ENCODE results near the gene CAPZB. TPM values are rescaled to one million over a fixed set of nuclear protein-coding genes. Genes with fewer than 3 reads are reported as not detected.

CAPZB gene
- total RNA-seq, 1 donor from 2014 or later, result 189 TPM

GRCh38 chr1:19424651-19425570, 60.4 kb downstream of the CAPZB start:
- peaks cover 27% of the 10 kb centered on the region for H3K4me1 Mint-ChIP-seq (ENCODE audit: low read depth)
- no peaks in the 10 kb centered on the region for H3K36me3 Mint-ChIP-seq (ENCODE audit: insufficient read depth)
- no peaks in the 10 kb centered on the region for H3K9me3 Mint-ChIP-seq (ENCODE audit: low read depth)
- peak overlapping the region; percentile 77 for H3K27ac Mint-ChIP-seq
- no peak for DNase-seq (ENCODE audit: low spot score, unreplicated experiment)
- TF ChIP-seq CTCF (IDR thresholded peaks at IDR 0.05; ENCODE audit: unreplicated experiment), result no peak
- no peaks in the 10 kb centered on the region for H3K27me3 Mint-ChIP-seq
- no peak overlapping the region for H3K4me3 Mint-ChIP-seq (ENCODE audit: low read depth)

GRCh38 chr1:19423130-19423529, 62.2 kb downstream of the CAPZB start:
- Mint-ChIP-seq H3K36me3 (ENCODE audit: insufficient read depth) (peaks cover 5% of the 10 kb centered on the region), H3K27me3 (no peaks in the 10 kb centered on the region), H3K27ac (no peak overlapping the region), H3K4me1 (ENCODE audit: low read depth) (peaks cover 23% of the 10 kb centered on the region), H3K9me3 (ENCODE audit: low read depth) (no peaks in the 10 kb centered on the region), H3K4me3 (ENCODE audit: low read depth) (no peak overlapping the region)
- no peak for TF ChIP-seq CTCF (IDR thresholded peaks at IDR 0.05; ENCODE audit: unreplicated experiment)
- DNase-seq (ENCODE audit: low spot score, unreplicated experiment), result no peak

GRCh38 chr1:19421365-19421764, 64.0 kb downstream of the CAPZB start:
- no peaks in the 10 kb centered on the region for H3K27me3 Mint-ChIP-seq
- H3K9me3 Mint-ChIP-seq (ENCODE audit: low read depth), result no peaks in the 10 kb centered on the region
- H3K27ac Mint-ChIP-seq, result no peak overlapping the region
- H3K4me1 Mint-ChIP-seq (ENCODE audit: low read depth), result peaks cover 16% of the 10 kb centered on the region
- TF ChIP-seq CTCF (IDR thresholded peaks at IDR 0.05; ENCODE audit: unreplicated experiment), result no peak
- no peak for DNase-seq (ENCODE audit: low spot score, unreplicated experiment)
- no peak overlapping the region for H3K4me3 Mint-ChIP-seq (ENCODE audit: low read depth)
- peaks cover 5% of the 10 kb centered on the region for H3K36me3 Mint-ChIP-seq (ENCODE audit: insufficient read depth)

- no peak overlapping the region for H3K4me3 Mint-ChIP-seq (ENCODE audit: low read depth)
- no peak for DNase-seq (ENCODE audit: low spot score, unreplicated experiment)
- no peaks in the 10 kb centered on the region for H3K9me3 Mint-ChIP-seq (ENCODE audit: low read depth)
- H3K27me3 Mint-ChIP-seq, result no peaks in the 10 kb centered on the region
- peaks cover 10% of the 10 kb centered on the region for H3K4me1 Mint-ChIP-seq (ENCODE audit: low read depth)
- TF ChIP-seq CTCF (IDR thresholded peaks at IDR 0.05; ENCODE audit: unreplicated experiment), result no peak
- peak overlapping the region; percentile 56 for H3K27ac Mint-ChIP-seq
- peaks cover 5% of the 10 kb centered on the region for H3K36me3 Mint-ChIP-seq (ENCODE audit: insufficient read depth)
Observed at GRCh38 chr1:19420606-19421005, 64.7 kb downstream of the CAPZB start.

- H3K27ac Mint-ChIP-seq, result no peak overlapping the region
- no peak for DNase-seq (ENCODE audit: low spot score, unreplicated experiment)
Observed at GRCh38 chr1:19419691-19420090, 65.6 kb downstream of the CAPZB start.

More at GRCh38 chr1:19419691-19420090, 65.6 kb downstream of the CAPZB start:
- H3K36me3 Mint-ChIP-seq (ENCODE audit: insufficient read depth), result peaks cover 5% of the 10 kb centered on the region
- peaks cover 7% of the 10 kb centered on the region for H3K4me1 Mint-ChIP-seq (ENCODE audit: low read depth)
- no peaks in the 10 kb centered on the region for H3K27me3 Mint-ChIP-seq
- H3K4me3 Mint-ChIP-seq (ENCODE audit: low read depth), result no peak overlapping the region
- no peaks in the 10 kb centered on the region for H3K9me3 Mint-ChIP-seq (ENCODE audit: low read depth)
- TF ChIP-seq CTCF (IDR thresholded peaks at IDR 0.05; ENCODE audit: unreplicated experiment), result no peak

Measured in progenitor cell of endocrine pancreas (in vitro differentiated cells).